ENCODE results near the gene TMEM125.

- no peak for TF ChIP-seq EZH2 (IDR thresholded peaks at IDR 0.05)
- no peak for TF ChIP-seq POLR2AphosphoS5 (IDR thresholded peaks at IDR 0.05; ENCODE audit: borderline replicate concordance, low read depth, low read length)
- TF ChIP-seq FOXP2 (optimal IDR thresholded peaks at IDR 0.05; ENCODE audit: control extremely low read depth, extremely low read length, insufficient read depth) = no peak
Measured at GRCh38 chr1:43265431-43265830, 4.4 kb upstream of the TMEM125 start.

Data from SK-N-MC (cell line).